HG02759 (cell line): ENCODE results near the gene MYO5B.
"Not testable (repeated sequence)": the region's sequence is repeated elsewhere in the genome, so short reads cannot be mapped to it uniquely, and the experiment has no call there.

Experiments
- ATAC-seq: cut with Tn5 transposase; IDR thresholded peaks from one replicate; pipeline ENCODE4 v1.9.1; 2021; ENCODE audit warnings: mild to moderate bottlenecking, moderate library complexity; ENCODE audit not compliant: unreplicated experiment

MYO5B gene

GRCh38 chr18:50194631-50195532 is at the start of gene MYO5B:
TSS of gene MYO5B (minus strand) at chr18:50195147. CDS start at chr18:50194793, 354 bp downstream.
- peak; percentile 91 for ATAC-seq

GRCh38 chr18:50241768-50242167 is 46.8 kb upstream of the MYO5B start:
- ATAC-seq: not testable (repeated sequence)

- ATAC-seq: no peak
Measured at GRCh38 chr18:50240080-50240563, 45.2 kb upstream of the MYO5B start.

GRCh38 chr18:50232419-50232818 is 37.5 kb upstream of the MYO5B start:
- no peak for ATAC-seq

GRCh38 chr18:50231621-50232020 is 36.7 kb upstream of the MYO5B start:
- no peak for ATAC-seq

GRCh38 chr18:50220249-50220648 is 25.3 kb upstream of the MYO5B start:
- not testable (repeated sequence) for ATAC-seq

GRCh38 chr18:50218432-50219197 is 23.7 kb upstream of the MYO5B start:
- ATAC-seq: peak; percentile 60

- ATAC-seq: no peak
Measured at GRCh38 chr18:50209311-50209710, 14.4 kb upstream of the MYO5B start.

- no peak for ATAC-seq
Measured at GRCh38 chr18:50207722-50208121, 12.8 kb upstream of the MYO5B start.

- ATAC-seq: no peak
Measured at GRCh38 chr18:50203801-50204604, 9.1 kb upstream of the MYO5B start.

GRCh38 chr18:50201476-50202018 is 6.6 kb upstream of the MYO5B start:
- ATAC-seq: no peak

- ATAC-seq: no peak
Measured at GRCh38 chr18:50199921-50200320, 5.0 kb upstream of the MYO5B start.

GRCh38 chr18:50199346-50199855 is 4.5 kb upstream of the MYO5B start:
- ATAC-seq: no peak

GRCh38 chr18:50196261-50196660 is 1.3 kb upstream of the MYO5B start:
- ATAC-seq: no peak

- no peak for ATAC-seq
Measured at GRCh38 chr18:50195689-50196088, 742 bp upstream of the MYO5B start.

GRCh38 chr18:50193796-50194630 is 934 bp downstream of the MYO5B start:
- ATAC-seq: peak; percentile 3

GRCh38 chr18:50192995-50193795 is 1.8 kb downstream of the MYO5B start:
- ATAC-seq: no peak

- no peak for ATAC-seq
Measured at GRCh38 chr18:50190926-50191325, 4.0 kb downstream of the MYO5B start.

GRCh38 chr18:50190236-50190635 is 4.7 kb downstream of the MYO5B start:
- ATAC-seq: no peak
